Esophagus muscularis mucosa (tissue), 4 donors: ENCODE measurements around the gene PEX16. TPM values are rescaled to one million over a fixed set of nuclear protein-coding genes. Genes with fewer than 3 reads are reported as not detected.
A peak's percentile ranks its signal among the peaks of the same experiment; 100 is the strongest.

Experiments used
- DNase-seq: peaks from one replicate; pipeline ENCODE4 v3.0.0-alpha.2; 2017; ENCODE audit errors: extremely low spot score
- H3K27ac ChIP-seq, 4 donors: fragments of 200-600 bp; sonication (generic); replicated peaks in 1 of 4; 1 replicate in 3 of 4; 2 replicates in 1 of 4; pipeline ENCODE4 v1.5.1; 2016 to 2019; ENCODE audit warnings: mild to moderate bottlenecking in 1 of 4
- H3K27me3 ChIP-seq, 4 donors: fragments of 200-600 bp; sonication (generic); one replicate each; pipeline versions ENCODE4 v1.5.1 to v1.6.0; 2016 to 2019
- H3K36me3 ChIP-seq, 4 donors: fragments of 200-600 bp; sonication (generic); one replicate each; pipeline ENCODE4 v1.5.1; 2016 to 2019
- H3K4me1 ChIP-seq, 4 donors: fragments of 200-600 bp; sonication (generic); one replicate each; pipeline ENCODE4 v1.5.1; 2016 to 2019
- H3K4me3 ChIP-seq, 4 donors: fragments of 200-600 bp; sonication (generic); 1 replicate in 2 of 4; 2 replicates in 2 of 4; pipeline ENCODE4 v1.5.1; 2016 to 2019; ENCODE audit warnings: mild to moderate bottlenecking in 4 of 4, moderate library complexity in 1 of 4
- H3K9me3 ChIP-seq, 4 donors: fragments of 200-600 bp; sonication (generic); 1 replicate in 3 of 4; 2 replicates in 1 of 4; pipeline ENCODE4 v1.5.1; 2016 to 2019
- CTCF ChIP-seq, 3 experiments: fragments of 200-600 bp in 2 of 3; fragments of 450-650 bp in 1 of 3; sonication (generic) in 2 of 3; IDR thresholded peaks; one replicate each; pipeline ENCODE4 v1.5.1; 2017 to 2019; ENCODE audit warnings: antibody characterized with exemption in 3 of 3, mild to moderate bottlenecking in 2 of 3, moderate library complexity in 1 of 3
- EP300 ChIP-seq: sonication (generic); formaldehyde crosslinking; IDR thresholded peaks from one replicate; pipeline ENCODE4 v1.6.1; 2017; ENCODE audit warnings: antibody characterized with exemption
- POLR2A ChIP-seq: fragments of 450-650 bp; IDR thresholded peaks from one replicate; pipeline ENCODE4 v1.6.1; 2017; ENCODE audit warnings: antibody characterized with exemption, moderate library complexity, mild to moderate bottlenecking, low read depth
- POLR2AphosphoS5 ChIP-seq, 2 donors: sonication (generic); formaldehyde crosslinking; IDR thresholded peaks; one replicate each; pipeline ENCODE4 v1.6.1; 2017; ENCODE audit warnings: antibody characterized with exemption in 2 of 2
- WGBS: methylation state at CpG from one replicate; pipeline ENCODE4 v1.1.5; 2018; 5-methylcytosine and 5-hydroxymethylcytosine counted together
- intact Hi-C: fragments of 100-400 bp; cut with DNase I; formaldehyde crosslinking; loops from one replicate; pipeline ENCODE4 v1.15.1; 2023
- total RNA-seq, 4 donors: library from RNA; depleted of rRNA; stranded (reverse); fragments of >200 nt; gene quantifications; one replicate each; pipeline versions ENCODE4 v1.1.0 to v1.2.1, GENCODE V29; 2016

PEX16 gene
- total RNA-seq, 4 donors from 2014 or later = 15.4 to 32.2 (median 23.2) TPM

- Histone ChIP-seq H3K9me3 (no peaks in the 10 kb centered on the region), H3K27ac (no peak overlapping the region), H3K4me1 (no peaks in the 10 kb centered on the region), H3K4me3 (no peak overlapping the region), H3K36me3 (peaks cover 83 to 100% (median 99%) of the 10 kb centered on the region in 4 donors), H3K27me3 (no peaks in the 10 kb centered on the region)
- WGBS = 59% methylated on average over 9 of the region's 9 CpGs
- DNase-seq = no peak
- TF ChIP-seq CTCF (IDR thresholded peaks at IDR 0.05) (peak; percentile 45 to 66 (median 46)), EP300 (no peak), POLR2AphosphoS5 (IDR thresholded peaks at IDR 0.05) (no peak)
- intact Hi-C loops = no loop called here
These were observed 44.9 kb downstream of the PEX16 start for GRCh38 chr11:45872651-45873356.

GRCh38 chr11:45871638-45872037 lies 46.0 kb downstream of the PEX16 start:
- no peak for DNase-seq
- Histone ChIP-seq H3K4me1 (no peaks in the 10 kb centered on the region), H3K27me3 (no peaks in the 10 kb centered on the region), H3K36me3 (peaks cover 82 to 100% (median 99%) of the 10 kb centered on the region in 4 donors), H3K27ac (no peak overlapping the region), H3K4me3 (no peak overlapping the region), H3K9me3 (no peaks in the 10 kb centered on the region)
- intact Hi-C loops = no loop called here
- TF ChIP-seq EP300 (no peak), POLR2AphosphoS5 (IDR thresholded peaks at IDR 0.05) (no peak), CTCF (IDR thresholded peaks at IDR 0.05) (no peak), POLR2A (no peak)
- 86% methylated on average over 2 of the region's 2 CpGs for WGBS

- no peak for DNase-seq
- no peak overlapping the region for H3K4me3 ChIP-seq
- H3K27me3 ChIP-seq = no peaks in the 10 kb centered on the region
- intact Hi-C loops = no loop called here
- H3K9me3 ChIP-seq = no peaks in the 10 kb centered on the region
- no peak for TF ChIP-seq CTCF (IDR thresholded peaks at IDR 0.05)
- TF ChIP-seq POLR2A = no peak
- no peak for TF ChIP-seq EP300
- TF ChIP-seq POLR2AphosphoS5 (IDR thresholded peaks at IDR 0.05) = no peak
- no peak overlapping the region for H3K27ac ChIP-seq
- H3K36me3 ChIP-seq = peaks cover 86 to 100% (median 99%) of the 10 kb centered on the region in 4 donors
- 85% methylated on average over 3 of the region's 4 CpGs for WGBS
- no peaks in the 10 kb centered on the region for H3K4me1 ChIP-seq
These were observed 47.0 kb downstream of the PEX16 start for GRCh38 chr11:45870706-45871105.

- Histone ChIP-seq H3K36me3 (peaks cover 83 to 100% (median 99%) of the 10 kb centered on the region in 4 donors), H3K27me3 (no peaks in the 10 kb centered on the region), H3K4me3 (no peak overlapping the region), H3K4me1 (no peaks in the 10 kb centered on the region), H3K27ac (no peak overlapping the region), H3K9me3 (no peaks in the 10 kb centered on the region)
- TF ChIP-seq POLR2A (no peak), EP300 (no peak), CTCF (IDR thresholded peaks at IDR 0.05) (no peak), POLR2AphosphoS5 (IDR thresholded peaks at IDR 0.05) (no peak)
- 89% methylated on average over 5 of the region's 12 CpGs for WGBS
- DNase-seq = no peak
- intact Hi-C loops = no loop called here
These were observed 48.1 kb downstream of the PEX16 start for GRCh38 chr11:45869551-45869950.

- H3K27ac ChIP-seq = no peak overlapping the region
- intact Hi-C loops = no loop called here
- H3K27me3 ChIP-seq = no peaks in the 10 kb centered on the region
- H3K4me3 ChIP-seq = no peak overlapping the region
- no peak for DNase-seq
- TF ChIP-seq POLR2A (no peak), POLR2AphosphoS5 (IDR thresholded peaks at IDR 0.05) (no peak), EP300 (no peak), CTCF (IDR thresholded peaks at IDR 0.05) (no peak)
- peaks cover 19 to 33% (median 22%) of the 10 kb centered on the region in 4 donors for H3K4me1 ChIP-seq
- H3K36me3 ChIP-seq = peaks cover 72 to 89% (median 88%) of the 10 kb centered on the region in 4 donors
- no peaks in the 10 kb centered on the region for H3K9me3 ChIP-seq
These were observed 53.6 kb downstream of the PEX16 start for GRCh38 chr11:45864041-45864440.
